Coronary artery (tissue), 2 donors: ENCODE results near the gene ABCC10.

ENCODE experiments used
- DNase-seq: peaks from one replicate; pipeline ENCODE4 v3.0.0-alpha.2; 2017; ENCODE audit warnings: low spot score
- H3K27ac ChIP-seq, 2 donors: fragments of 200-600 bp; sonication (generic); one replicate each; pipeline ENCODE4 v1.5.1; 2016 to 2019
- H3K4me3 ChIP-seq: fragments of 200-600 bp; sonication (generic); 2 replicates; pipeline ENCODE4 v1.5.1; 2016; ENCODE audit warnings: mild to moderate bottlenecking, moderate library complexity
- TF ChIP-seq, protein P1 (sequence below): fragments of 200-600 bp; sonication (generic); IDR thresholded peaks from one replicate; pipeline ENCODE4 v1.5.1; 2019; ENCODE audit warnings: antibody characterized with exemption

Gene ABCC10

DNA sequence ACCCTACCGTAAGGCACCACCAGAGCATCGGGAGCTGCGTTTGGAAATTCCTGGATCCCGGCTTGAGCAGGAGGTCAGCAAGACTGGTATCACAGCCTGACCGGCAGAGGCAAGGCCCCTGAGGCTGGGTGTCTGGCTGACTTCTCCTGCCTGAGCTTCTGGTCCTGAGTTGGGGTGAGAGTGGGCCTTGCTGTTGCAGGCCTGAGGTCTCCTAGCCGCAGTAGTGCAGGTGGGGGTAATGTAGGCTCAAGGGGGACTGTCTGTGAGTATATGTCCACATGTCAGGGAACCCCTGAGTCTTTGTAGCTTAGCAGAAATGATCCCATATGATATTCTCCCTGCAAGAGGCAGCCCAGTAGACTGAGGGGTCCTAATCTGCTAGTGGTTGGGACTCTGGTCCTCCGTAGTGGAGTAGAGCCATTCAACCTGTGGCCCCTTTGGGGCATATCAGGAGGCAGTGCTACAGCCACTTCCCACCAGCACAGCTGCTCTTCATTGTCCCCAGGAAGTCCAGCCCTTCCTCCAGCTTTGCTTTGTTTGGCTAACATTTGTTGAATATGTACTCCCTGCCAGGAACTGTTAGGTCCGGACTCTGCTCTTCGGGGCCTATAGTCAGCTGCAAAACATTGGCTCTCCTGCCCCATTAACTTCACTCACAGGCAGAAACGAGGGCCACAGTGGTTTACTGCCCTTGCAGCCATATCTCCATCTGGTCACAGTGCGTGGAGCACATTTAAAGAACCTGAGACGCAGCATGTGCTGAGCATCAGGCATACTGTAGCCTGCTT lies 71.9 kb downstream of the ABCC10 start:
- no peak overlapping the region for H3K4me3 ChIP-seq
- no peak for DNase-seq
- TF ChIP-seq, protein P1, sequence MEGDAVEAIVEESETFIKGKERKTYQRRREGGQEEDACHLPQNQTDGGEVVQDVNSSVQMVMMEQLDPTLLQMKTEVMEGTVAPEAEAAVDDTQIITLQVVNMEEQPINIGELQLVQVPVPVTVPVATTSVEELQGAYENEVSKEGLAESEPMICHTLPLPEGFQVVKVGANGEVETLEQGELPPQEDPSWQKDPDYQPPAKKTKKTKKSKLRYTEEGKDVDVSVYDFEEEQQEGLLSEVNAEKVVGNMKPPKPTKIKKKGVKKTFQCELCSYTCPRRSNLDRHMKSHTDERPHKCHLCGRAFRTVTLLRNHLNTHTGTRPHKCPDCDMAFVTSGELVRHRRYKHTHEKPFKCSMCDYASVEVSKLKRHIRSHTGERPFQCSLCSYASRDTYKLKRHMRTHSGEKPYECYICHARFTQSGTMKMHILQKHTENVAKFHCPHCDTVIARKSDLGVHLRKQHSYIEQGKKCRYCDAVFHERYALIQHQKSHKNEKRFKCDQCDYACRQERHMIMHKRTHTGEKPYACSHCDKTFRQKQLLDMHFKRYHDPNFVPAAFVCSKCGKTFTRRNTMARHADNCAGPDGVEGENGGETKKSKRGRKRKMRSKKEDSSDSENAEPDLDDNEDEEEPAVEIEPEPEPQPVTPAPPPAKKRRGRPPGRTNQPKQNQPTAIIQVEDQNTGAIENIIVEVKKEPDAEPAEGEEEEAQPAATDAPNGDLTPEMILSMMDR = no peak
- peak overlapping the region in 1 of 2 donors; percentile 14 for H3K27ac ChIP-seq
